Neural cell (in vitro differentiated cells): ENCODE results near the gene ATAD2B. TPM values are rescaled to one million over a fixed set of nuclear protein-coding genes. Genes with fewer than 3 reads are reported as not detected.

Experiments used
- H2AFZ ChIP-seq: fragments of 200-600, 300-800 bp; sonication (generic), shearing (Covaris generic); 2 replicates; pipeline ENCODE4 v1.6.0; 2014; ENCODE audit warnings: low read depth, mild to moderate bottlenecking, antibody characterized with exemption, low read length, moderate library complexity
- H3F3A ChIP-seq: fragments of 200-600 bp; shearing (Covaris generic); 2 replicates; pipeline ENCODE4 v1.6.1; 2016; ENCODE audit warnings: mild to moderate bottlenecking, moderate library complexity, mixed read lengths, antibody characterized with exemption, low read length; ENCODE audit not compliant: insufficient read depth, poor library complexity, severe bottlenecking
- H3K27ac ChIP-seq: fragments of 200-600, 300-800 bp; sonication (generic), shearing (Covaris generic); 2 replicates; pipeline ENCODE4 v1.5.1; 2014; ENCODE audit warnings: mild to moderate bottlenecking, low read length, moderate library complexity
- H3K27me3 ChIP-seq: fragments of 300-800, 200-600 bp; sonication (generic), shearing (Covaris generic); 2 replicates; pipeline ENCODE4 v1.6.0; 2014; ENCODE audit warnings: mild to moderate bottlenecking, low read depth, low read length, moderate library complexity; ENCODE audit not compliant: insufficient read depth
- H3K36me3 ChIP-seq: fragments of 300-800, 200-600 bp; sonication (generic), shearing (Covaris generic); 2 replicates; pipeline ENCODE4 v1.5.1; 2014; ENCODE audit warnings: mild to moderate bottlenecking, antibody characterized with exemption, low read length, moderate library complexity; ENCODE audit not compliant: insufficient read depth
- H3K4me2 ChIP-seq: fragments of 300-800, 200-600 bp; sonication (generic), shearing (Covaris generic); 2 replicates; pipeline ENCODE4 v1.6.0; 2014; ENCODE audit warnings: mild to moderate bottlenecking, low read length
- H3K4me3 ChIP-seq: fragments of 300-800, 200-600 bp; sonication (generic), shearing (Covaris generic); 2 replicates; pipeline ENCODE4 v1.5.1; 2014; ENCODE audit warnings: mild to moderate bottlenecking, low read length, moderate library complexity
- H3K79me2 ChIP-seq: fragments of 200-600 bp; shearing (Covaris generic); replicated peaks from 2 replicates; pipeline ENCODE4 v1.6.0; 2014; ENCODE audit warnings: mild to moderate bottlenecking, low read length, moderate library complexity; ENCODE audit not compliant: insufficient read depth
- H3K9ac ChIP-seq: fragments of 300-800, 200-600 bp; sonication (generic), shearing (Covaris generic); 2 replicates; pipeline ENCODE4 v1.6.1; 2016; ENCODE audit warnings: mild to moderate bottlenecking, low read length, mixed read lengths
- H3K9me2 ChIP-seq: fragments of 200-600 bp; shearing (Covaris generic); 2 replicates; pipeline ENCODE4 v1.6.1; 2016; ENCODE audit warnings: mild to moderate bottlenecking, low read length, mixed read lengths; ENCODE audit not compliant: insufficient read depth
- H3K9me3 ChIP-seq: fragments of 200-600, 300-800 bp; sonication (generic), shearing (Covaris generic); 2 replicates; pipeline ENCODE4 v1.6.1; 2016; ENCODE audit warnings: mild to moderate bottlenecking, mixed run types, low read length, moderate library complexity, mixed read lengths
- H4K20me1 ChIP-seq: fragments of 200-600 bp; shearing (Covaris generic); 2 replicates; pipeline ENCODE4 v1.6.1; 2016; ENCODE audit warnings: mild to moderate bottlenecking, mixed run types; ENCODE audit not compliant: insufficient read depth
- CTCF ChIP-seq: fragments of 450-650 bp; IDR thresholded peaks from 2 replicates; pipeline ENCODE4 v1.5.1; 2014; ENCODE audit warnings: antibody characterized with exemption, mild to moderate bottlenecking, moderate library complexity; ENCODE audit not compliant: poor library complexity, severe bottlenecking
- EP300 ChIP-seq: fragments of 450-650 bp; conservative IDR thresholded peaks from 2 replicates; pipeline ENCODE4 v1.6.1; 2014; ENCODE audit warnings: antibody characterized with exemption, mild to moderate bottlenecking, moderate library complexity; ENCODE audit not compliant: poor library complexity, severe bottlenecking
- EZH2 ChIP-seq: fragments of 200-600, 300-800 bp; shearing (Covaris generic), sonication (generic); IDR thresholded peaks from 2 replicates; pipeline ENCODE4 v1.6.1; 2014; ENCODE audit warnings: antibody characterized with exemption, low read length, borderline replicate concordance, mild to moderate bottlenecking; ENCODE audit not compliant: insufficient read depth, poor library complexity, severe bottlenecking
- MXI1 ChIP-seq: fragments of 450-650 bp; conservative IDR thresholded peaks from 2 replicates; pipeline ENCODE4 v1.6.1; 2014; ENCODE audit warnings: antibody characterized with exemption, mild to moderate bottlenecking; ENCODE audit not compliant: poor library complexity, severe bottlenecking
- POLR2AphosphoS5 ChIP-seq: IDR thresholded peaks from 2 replicates; pipeline ENCODE4 v1.6.1; 2012
- RAD21 ChIP-seq: fragments of 450-650 bp; conservative IDR thresholded peaks from 2 replicates; pipeline ENCODE4 v1.6.1; 2014; ENCODE audit warnings: antibody characterized with exemption, mild to moderate bottlenecking, moderate library complexity
- REST ChIP-seq: IDR thresholded peaks from 2 replicates; pipeline ENCODE4 v1.6.1; 2012; ENCODE audit warnings: borderline replicate concordance
- SMC3 ChIP-seq: fragments of 450-650 bp; conservative IDR thresholded peaks from 2 replicates; pipeline ENCODE4 v1.6.1; 2014; ENCODE audit warnings: antibody characterized with exemption, mild to moderate bottlenecking, moderate library complexity; ENCODE audit not compliant: poor library complexity
- TAF1 ChIP-seq: IDR thresholded peaks from 2 replicates; pipeline ENCODE4 v1.6.1; 2012; ENCODE audit warnings: low read depth
- polyA plus RNA-seq: library from polyadenylated mRNA; depleted of rRNA; stranded (reverse); fragments of >200 nt; gene quantifications from 2 replicates; pipeline ENCODE4 v1.2.3, GENCODE V29; 2014

The ATAD2B gene
- polyA plus RNA-seq, 1 donor from 2014 or later, result 37.6 TPM

GRCh38 chr2:23867449-23867848 is 59.5 kb downstream of the ATAD2B start:
- Histone ChIP-seq H3K36me3 (peaks cover 16% of the 10 kb centered on the region), H3K79me2 (no peaks in the 10 kb centered on the region)
- no peak for TF ChIP-seq CTCF
- TF ChIP-seq TAF1, result no peak
- no peak for TF ChIP-seq EZH2
- no peak for TF ChIP-seq MXI1
- TF ChIP-seq EP300, result no peak
- TF ChIP-seq RAD21, result no peak
- TF ChIP-seq SMC3, result no peak
- no peak for TF ChIP-seq REST
- TF ChIP-seq POLR2AphosphoS5, result no peak

GRCh38 chr2:23862716-23863426 is 64.1 kb downstream of the ATAD2B start:
- Histone ChIP-seq H3K9ac (no peak overlapping the region), H3K4me3 (no peak overlapping the region), H3K27me3 (no peaks in the 10 kb centered on the region), H3K27ac (no peak overlapping the region), H2AFZ (no peak overlapping the region), H3K9me3 (no peaks in the 10 kb centered on the region), H4K20me1 (no peaks in the 10 kb centered on the region), H3K9me2 (no peaks in the 10 kb centered on the region), H3K79me2 (no peaks in the 10 kb centered on the region), H3F3A (no peaks in the 10 kb centered on the region), H3K4me2 (no peak overlapping the region), H3K36me3 (peaks cover 10% of the 10 kb centered on the region)
- TF ChIP-seq RAD21 (no peak), SMC3 (no peak), REST (no peak), TAF1 (no peak), EZH2 (no peak), POLR2AphosphoS5 (no peak), EP300 (no peak), MXI1 (no peak), CTCF (no peak)

More at GRCh38 chr2:23867449-23867848, 59.5 kb downstream of the ATAD2B start:
- no peaks in the 10 kb centered on the region for H3K9me2 ChIP-seq
- no peaks in the 10 kb centered on the region for H3K27me3 ChIP-seq
- no peaks in the 10 kb centered on the region for H3K9me3 ChIP-seq
- H3F3A ChIP-seq, result no peaks in the 10 kb centered on the region
- H2AFZ ChIP-seq, result no peak overlapping the region
- H3K27ac ChIP-seq, result no peak overlapping the region
- no peak overlapping the region for H3K4me2 ChIP-seq
- H3K9ac ChIP-seq, result no peak overlapping the region
- H3K4me3 ChIP-seq, result no peak overlapping the region
- H4K20me1 ChIP-seq, result no peaks in the 10 kb centered on the region
